HG02885 (cell line): ENCODE measurements around the gene RHO.
"Not testable (repeated sequence)": the region's sequence is repeated elsewhere in the genome, so short reads cannot be mapped to it uniquely, and the experiment has no call there.

Experiments used
- ATAC-seq: cut with Tn5 transposase; IDR thresholded peaks from one replicate; pipeline ENCODE4 v1.9.1; 2021; ENCODE audit warnings: mild to moderate bottlenecking; ENCODE audit not compliant: unreplicated experiment, poor library complexity

Gene RHO

GRCh38 chr3:129539206-129539605, 10.8 kb downstream of the RHO start:
- ATAC-seq, result no peak

DNA sequence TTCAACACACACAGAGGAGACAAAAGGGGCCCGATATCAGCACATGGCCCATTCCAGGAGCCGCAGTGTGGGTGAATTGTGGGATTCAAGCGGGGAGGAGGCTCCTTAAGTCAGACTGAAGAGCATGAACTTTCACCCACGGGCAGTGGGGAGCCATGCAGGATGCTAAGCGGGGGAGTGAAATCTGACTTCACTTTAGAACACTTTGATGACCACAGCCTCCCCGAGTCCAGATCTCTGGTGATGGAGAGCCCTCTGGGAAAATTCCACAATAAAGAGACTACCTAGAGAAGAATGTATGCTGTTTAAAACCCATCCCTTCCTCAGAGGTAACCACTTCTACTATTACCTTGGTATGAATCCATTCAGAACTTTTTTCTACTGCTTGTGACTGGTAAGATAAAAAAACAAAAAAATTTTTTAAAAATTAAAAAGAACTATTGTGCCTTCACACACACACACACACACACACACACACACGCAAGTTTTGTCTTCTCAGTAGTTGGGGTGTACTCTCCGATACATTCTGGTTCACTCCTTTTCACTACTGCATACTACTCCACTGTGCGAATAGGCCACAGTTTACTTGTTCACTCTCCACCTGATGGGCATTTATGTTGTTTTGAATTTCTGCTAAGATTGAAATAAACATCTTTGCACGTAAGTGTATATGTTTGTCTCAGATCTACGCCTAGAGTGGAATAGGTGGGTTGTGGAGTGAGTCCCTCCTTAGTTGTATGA, 12.5 kb downstream of the RHO start:
- no peak for ATAC-seq

DNA sequence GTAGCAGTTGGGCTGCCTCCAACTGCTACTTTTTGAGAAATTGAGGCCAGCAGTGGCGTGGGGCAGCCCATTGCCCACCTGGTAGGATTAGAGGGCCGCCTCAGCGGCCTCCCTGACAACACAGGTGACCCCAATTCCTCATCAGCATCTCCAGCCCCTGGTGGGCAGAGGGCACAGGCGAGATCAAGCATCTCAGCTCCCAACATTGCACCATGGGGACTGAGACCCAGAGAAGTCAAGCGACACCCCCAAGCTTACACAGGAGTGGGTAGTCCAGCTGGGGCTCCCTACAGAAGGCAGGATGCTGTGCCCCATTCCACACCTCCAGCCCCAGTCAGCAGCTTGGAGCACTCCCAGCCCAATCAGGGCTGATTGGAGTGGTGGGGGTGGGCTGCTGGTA, 14.3 kb downstream of the RHO start:
- no peak for ATAC-seq

DNA sequence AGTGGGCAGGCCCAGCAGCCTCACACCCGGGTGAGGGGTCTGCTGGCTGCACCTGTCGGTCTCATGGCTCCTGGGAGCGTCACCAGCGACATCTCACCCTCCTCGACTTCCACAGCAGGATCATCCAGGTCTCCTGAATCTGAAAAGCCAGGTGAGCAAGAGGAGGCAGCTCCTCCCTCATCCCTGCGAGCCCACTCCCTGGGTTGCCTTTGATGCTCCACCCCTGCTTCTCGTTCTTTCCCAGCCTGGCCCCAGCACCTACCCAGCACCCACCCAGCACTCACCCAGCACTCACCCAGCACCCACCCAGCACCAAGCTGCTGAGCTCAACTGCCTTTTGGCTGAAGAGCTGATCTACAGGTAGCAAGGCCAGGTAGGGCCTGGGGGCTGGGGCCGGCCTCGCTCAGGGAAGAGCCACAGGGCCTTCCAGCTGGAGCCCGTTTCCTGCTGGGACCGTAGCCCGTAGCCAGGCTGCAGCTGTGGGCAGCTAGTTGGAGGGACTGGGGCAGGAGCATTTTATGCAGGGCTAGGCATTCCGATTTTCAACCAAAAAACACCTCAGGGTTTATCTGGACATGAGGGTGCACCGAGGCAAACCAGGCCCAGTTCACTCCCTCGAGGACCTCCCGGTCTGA, 14.8 kb downstream of the RHO start, which contains the start of gene H1-8:
H1-8 (plus strand) TSS at position 20 of the 635 bp plus-strand sequence; CDS start at position 64, 44 bp downstream.
- no peak for ATAC-seq

GRCh38 chr3:129543999-129544398, 15.6 kb downstream of the RHO start:
- no peak for ATAC-seq

- not testable (repeated sequence) for ATAC-seq
Observed at GRCh38 chr3:129545951-129546350, 17.5 kb downstream of the RHO start.

- ATAC-seq, result no peak
Observed at GRCh38 chr3:129547241-129547640, 18.8 kb downstream of the RHO start.

DNA sequence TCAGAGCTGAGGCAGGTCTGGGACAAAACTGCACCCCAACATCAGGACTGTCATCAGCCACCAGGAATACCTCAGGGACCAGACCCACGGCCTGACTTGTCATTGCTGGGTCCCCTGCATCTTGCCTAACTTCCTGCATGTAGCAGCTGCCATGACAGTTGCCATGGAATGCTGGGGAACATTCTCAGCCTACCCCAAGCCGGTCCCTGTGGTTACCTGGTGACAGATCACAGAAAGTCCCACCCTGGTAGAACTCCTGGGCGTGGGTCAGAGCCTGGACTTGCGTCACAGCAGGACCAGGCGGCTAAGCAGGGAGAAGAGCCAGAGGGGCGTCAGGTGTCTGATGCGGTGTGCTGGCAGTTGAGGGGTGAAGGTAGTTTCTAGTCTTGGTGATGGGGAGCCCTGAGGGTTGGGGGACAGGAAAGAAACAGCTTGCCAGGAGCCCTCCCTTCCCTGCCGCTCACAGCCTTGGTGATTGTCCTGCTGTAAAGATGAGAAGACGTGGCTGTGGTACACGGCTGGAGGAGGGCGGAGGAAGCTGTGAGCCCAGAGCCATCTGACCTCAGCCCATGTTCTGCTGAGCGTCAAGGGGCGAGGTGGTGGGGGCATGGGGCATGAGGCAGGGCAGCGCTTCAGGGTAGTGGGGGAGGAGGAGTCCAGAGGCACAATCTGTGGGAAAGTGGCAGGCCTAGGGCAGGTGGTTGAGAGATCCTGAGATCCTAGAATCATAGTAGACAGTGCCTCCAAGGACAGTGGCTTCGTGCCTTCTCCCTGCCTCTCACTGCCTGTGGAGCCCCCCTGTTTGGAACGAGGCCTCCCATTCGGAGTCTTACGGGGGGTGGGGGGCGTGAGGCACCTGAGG, 19.9 kb downstream of the RHO start:
- no peak for ATAC-seq

- ATAC-seq, result no peak
Observed at GRCh38 chr3:129549006-129549800, 20.8 kb downstream of the RHO start.

GRCh38 chr3:129549805-129550204, 21.4 kb downstream of the RHO start:
- no peak for ATAC-seq

DNA sequence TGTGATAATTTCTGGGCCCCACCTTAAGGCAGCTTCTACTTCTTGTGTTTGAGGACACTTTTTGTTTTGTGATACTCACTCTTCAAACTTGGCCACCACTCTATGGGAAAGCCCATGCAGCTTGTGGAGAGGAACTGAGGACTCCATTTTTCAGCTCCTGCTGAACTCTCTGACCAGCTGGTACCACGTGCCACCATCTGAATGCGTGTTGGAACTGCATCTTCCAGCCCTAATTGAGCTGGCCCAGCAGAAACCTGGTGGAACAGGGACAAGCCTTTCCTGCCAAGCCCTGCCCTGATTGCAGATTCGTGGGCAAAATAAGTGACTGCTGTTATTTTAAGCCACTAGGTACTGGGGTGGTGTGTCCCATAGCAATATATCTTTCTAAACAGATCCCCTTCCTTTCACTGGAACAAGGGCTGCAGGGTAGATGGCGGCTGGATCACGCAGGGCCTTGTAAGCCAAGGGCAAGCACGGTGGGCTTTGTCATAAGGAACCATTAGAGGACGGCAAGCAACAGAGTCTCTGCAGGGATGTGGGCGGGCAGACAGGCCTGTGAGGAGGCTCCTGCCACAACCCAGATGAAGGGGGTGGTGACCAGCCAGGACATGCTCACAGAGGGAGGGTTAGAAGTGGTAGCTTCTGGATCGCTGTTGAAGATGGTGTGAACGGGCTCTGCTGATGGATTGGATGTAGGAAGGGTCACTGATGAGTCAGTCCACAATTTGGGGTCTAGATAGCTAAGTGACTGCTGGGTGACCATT, 24.0 kb downstream of the RHO start:
- ATAC-seq, result no peak

DNA sequence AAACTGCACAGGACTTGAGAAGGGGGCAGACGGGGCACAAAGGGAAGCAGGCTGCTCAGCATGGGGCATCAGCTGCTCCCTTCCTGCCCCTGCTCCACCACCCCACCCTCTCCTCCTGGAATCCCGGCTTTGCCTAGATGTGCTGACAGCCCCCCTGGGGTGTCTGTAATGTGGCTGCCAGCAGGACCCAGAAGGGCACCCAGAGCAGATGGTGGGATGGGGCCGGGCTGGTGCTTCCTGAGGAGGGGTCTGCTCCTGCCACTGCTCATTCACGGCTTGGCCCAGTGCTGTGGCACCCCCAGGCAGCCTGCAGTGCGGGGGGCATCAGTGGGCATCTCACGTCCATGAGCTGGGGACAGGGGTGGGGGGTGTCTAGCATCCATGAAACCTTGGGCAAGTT, 24.7 kb downstream of the RHO start:
- no peak for ATAC-seq

GRCh38 chr3:129553719-129554118, 25.3 kb downstream of the RHO start:
- ATAC-seq, result no peak

- ATAC-seq, result no peak
Observed at GRCh38 chr3:129554356-129555152, 26.1 kb downstream of the RHO start.

DNA sequence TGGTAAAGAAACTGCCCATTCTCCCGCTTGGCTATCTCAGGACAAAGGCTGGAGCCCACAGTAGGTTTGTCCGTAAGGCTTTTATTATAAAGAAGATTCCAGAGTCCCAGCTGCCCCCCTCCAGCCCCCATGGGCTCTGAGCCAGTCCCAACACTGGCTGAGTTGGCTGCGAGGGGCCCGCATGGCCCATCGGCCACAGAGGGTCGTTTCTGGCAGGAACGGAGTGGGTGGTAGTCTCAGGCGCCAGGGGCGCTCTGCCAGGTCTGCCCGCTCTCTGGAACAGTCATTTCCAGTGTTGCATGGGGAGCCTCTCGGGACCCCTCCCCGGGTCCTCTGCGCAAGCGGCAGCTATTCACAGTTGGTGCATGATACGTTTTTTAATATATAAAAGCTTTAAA, 26.7 kb downstream of the RHO start:
- no peak for ATAC-seq

DNA sequence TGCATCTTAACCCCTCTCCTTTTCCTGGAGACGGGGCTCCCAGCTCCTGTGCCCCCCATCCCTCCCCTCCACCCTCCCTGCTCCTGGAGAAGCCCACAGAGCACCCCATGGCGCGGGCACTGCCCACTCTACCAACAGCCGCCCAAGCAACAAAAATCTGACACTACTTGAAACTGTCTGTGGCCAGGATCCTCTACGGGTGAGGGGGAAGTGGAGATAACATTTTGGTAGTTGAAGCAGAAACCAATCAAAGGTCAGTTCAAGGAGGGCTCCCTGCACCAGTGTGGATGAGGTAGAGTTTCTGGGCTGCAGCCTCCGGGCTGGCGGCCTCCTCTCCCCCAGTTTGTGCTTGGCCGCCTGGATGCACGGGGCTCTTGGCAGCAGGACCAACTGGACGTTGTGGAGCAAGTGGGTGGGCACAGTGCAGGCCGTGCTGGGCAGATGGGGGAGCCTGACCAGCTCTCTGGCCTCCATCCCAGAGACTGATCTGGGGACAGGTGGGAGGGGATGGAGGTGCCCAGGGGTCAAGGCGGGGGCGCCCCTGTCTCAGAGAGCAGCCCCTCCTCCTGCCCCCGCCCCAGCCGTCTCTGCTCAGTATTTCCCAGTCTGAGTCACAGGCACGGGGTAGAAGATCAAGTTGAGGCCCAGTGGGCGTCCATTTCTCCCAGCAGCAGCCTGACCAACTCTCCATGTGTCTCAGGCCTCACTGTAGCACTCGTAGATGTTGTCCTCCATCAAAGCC, 27.3 kb downstream of the RHO start:
- no peak for ATAC-seq

DNA sequence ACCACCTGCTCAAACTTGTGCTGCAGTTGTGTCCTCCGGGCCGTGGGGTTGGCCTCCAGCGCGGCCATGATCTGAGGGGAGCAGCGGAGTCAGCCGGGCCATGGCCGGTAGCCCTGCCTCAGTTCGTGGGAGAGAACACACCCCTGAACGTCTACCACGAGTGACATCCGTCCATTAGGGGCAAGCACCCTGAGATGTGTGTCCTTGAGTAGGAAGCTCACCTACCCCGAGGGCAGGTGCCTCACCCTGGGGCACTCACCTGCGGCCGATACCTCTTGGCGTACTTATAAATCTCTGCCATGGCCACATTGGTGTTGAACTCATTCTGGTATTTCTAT, 27.9 kb downstream of the RHO start:
- ATAC-seq, result no peak

DNA sequence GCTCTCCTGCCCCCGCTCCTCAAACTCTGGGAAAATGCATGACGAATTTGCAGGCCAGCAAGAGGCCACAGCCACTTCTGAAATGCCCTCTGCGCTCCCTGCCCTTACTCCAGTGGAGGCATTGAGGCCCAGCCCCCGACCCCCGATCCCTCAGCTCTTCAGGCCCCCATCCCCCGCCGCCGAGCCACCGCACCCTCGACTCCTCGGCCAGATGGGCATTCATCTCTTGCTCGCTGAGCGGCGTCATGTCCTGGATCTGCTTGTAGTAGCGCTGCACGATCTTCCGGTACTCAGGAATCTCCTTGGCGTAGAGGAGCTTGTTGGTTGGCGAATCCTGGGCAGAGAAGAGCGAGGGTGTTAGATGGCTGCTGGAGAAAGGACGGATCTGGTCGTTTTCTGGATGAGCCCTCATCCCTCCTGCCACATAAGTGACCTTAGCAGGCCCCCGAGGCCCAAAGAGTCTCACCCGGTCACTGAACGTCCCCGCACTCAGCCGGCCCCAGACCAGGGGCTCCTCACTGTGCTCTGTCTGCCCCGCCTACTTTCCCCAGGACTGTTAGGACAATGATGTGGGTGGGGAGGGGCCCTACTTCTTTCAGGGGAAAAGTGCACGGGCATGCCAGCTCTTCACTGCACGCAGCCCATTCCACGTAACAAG, 28.6 kb downstream of the RHO start:
- no peak for ATAC-seq
